CD4-positive, alpha-beta T cell treated with Interleukin-17A for 1 hour (primary cell): ENCODE measurements around the gene PTPRN2.

Experiments
- DNase-seq: peaks from one replicate; pipeline ENCODE4 v3.0.0-alpha.2; 2020

The PTPRN2 gene

DNA sequence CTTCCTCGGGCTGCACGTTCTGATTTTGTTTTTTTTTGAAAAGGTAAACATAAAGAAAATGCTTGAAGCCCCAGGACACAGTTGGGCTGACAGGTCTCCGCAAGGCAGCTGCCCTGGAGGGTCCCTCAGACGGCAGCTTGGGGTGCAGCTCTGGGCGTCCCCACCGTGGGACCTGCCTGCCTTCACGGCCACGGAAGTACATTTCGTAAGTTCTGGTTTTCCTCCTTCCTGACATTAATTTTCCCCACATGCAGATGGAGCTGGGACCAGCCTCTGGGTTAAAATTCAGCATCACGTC, 759.8 kb downstream of the PTPRN2 start:
- no peak for DNase-seq

DNA sequence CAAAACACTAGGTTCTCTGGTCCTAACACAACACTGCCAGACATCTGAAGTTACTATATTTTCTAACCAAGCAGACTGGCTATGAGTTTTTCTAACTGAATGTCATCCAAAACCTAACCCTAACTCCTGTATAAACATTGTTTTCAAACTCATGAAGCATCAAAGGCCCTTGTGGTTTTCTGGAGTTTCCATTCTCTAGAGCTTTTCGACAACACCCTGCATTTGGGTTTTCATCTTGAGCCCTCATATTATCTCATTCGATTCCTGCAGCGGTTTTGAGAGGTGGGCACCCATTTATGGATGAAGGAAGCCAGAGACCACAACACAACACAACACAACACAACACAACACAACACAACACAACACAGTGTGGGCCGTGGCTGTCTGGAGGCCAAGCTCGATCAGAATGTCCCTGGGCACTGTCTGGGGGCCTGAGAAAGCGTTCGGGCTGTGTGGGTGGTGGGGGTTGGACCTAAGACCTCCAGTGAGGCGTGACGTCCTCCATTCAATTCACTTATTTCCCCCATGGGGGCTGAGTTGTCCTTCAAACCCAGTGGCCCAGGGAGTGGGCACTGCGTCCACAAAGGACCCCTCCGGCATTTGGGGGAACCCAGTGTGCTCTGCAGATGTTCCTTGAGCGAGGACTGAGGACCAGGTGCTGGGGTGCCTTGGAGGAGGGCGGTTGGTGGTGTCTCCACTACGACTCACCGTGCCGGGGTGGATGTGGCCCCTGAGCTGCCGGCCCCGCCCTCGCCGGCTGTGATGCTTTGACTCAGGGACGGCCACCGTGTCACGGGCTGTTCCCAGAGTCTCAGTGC, 760.4 kb downstream of the PTPRN2 start:
- peak; percentile 7 for DNase-seq

DNA sequence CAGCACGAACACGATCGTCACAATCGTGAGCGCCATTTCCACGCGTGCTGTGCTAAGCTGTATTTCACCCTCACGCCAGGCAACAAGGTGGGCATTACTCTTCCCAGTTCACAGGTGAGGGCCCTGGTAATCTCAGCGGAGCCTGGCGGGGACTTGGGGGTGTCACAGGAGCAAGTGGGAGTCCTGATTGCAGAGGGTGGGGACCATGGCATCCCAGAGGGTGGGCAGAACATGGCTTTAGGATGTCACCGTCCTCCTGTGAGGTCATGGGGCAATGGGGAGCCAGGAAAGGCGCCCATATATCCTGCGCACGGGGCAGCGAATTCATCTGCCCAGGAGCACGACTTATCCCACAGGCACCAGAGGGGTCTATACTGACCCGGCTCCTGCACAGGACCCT, 761.1 kb downstream of the PTPRN2 start:
- DNase-seq, result no peak

DNA sequence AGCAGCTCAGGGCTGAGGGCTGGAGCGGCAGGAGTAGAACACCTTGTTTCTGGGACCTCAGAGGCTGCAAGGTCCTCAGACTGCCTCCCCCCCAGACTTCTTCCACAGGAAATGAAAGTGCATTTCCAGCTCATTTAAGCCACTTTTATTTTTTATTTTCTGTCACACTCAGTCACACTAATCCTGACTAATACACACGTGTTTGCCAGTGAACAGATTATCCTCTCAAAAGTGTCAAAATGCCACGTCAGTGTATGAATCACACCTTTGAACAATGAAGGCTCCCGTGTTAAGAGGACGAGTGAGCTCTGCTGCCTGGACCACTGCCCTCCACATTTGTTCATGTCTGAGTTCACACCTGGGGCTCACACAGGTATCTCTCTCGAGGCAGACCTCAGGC, 762.3 kb downstream of the PTPRN2 start:
- no peak for DNase-seq

GRCh38 chr7:157824819-157825121, 762.9 kb downstream of the PTPRN2 start:
- DNase-seq, result no peak

- DNase-seq, result no peak
Measured at GRCh38 chr7:157824011-157824818, 763.4 kb downstream of the PTPRN2 start.

DNA sequence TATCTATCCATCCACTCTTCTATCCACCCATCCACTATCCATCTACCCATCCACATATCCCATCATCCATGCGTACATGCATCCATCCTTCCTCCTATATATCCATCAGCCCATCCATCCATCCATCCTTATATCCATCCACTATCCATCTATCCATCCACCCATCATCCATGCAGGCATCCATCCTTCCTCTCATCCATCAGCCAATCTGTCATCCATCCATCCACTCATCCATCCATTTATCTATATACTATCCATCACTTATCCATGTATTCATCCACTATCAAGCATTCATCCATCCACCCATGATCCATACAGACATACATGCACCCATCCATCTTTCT, 765.0 kb downstream of the PTPRN2 start:
- DNase-seq, result no peak

GRCh38 chr7:157821959-157822687, 765.5 kb downstream of the PTPRN2 start:
- no peak for DNase-seq

GRCh38 chr7:157820796-157821195, 766.8 kb downstream of the PTPRN2 start:
- DNase-seq, result no peak

- no peak for DNase-seq
Measured at GRCh38 chr7:157819455-157819807, 768.2 kb downstream of the PTPRN2 start.

- DNase-seq, result no peak
Measured at GRCh38 chr7:157818701-157819454, 768.7 kb downstream of the PTPRN2 start.

GRCh38 chr7:157817944-157818700, 769.5 kb downstream of the PTPRN2 start:
- DNase-seq, result no peak

- no peak for DNase-seq
Measured at GRCh38 chr7:157817433-157817832, 770.2 kb downstream of the PTPRN2 start.

- DNase-seq, result no peak
Measured at GRCh38 chr7:157816526-157817250, 770.9 kb downstream of the PTPRN2 start.

GRCh38 chr7:157816086-157816485, 771.5 kb downstream of the PTPRN2 start:
- DNase-seq, result no peak

DNA sequence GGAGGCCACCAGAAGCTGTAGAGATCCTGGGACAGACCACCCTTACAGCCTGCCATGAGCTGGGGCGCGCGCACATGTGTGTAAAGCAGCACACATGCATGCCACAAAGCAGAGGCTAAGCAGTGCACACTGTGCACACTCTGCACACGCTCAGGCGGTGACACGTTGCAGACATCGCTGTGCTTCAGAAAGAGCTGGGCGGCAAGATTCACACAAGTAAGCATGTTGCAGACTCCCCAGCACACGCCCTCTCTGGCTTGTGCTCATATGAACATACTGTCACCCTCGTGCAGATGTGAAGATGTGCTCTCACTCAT, 772.0 kb downstream of the PTPRN2 start:
- no peak for DNase-seq

GRCh38 chr7:157814931-157815705, 772.5 kb downstream of the PTPRN2 start:
- no peak for DNase-seq

DNA sequence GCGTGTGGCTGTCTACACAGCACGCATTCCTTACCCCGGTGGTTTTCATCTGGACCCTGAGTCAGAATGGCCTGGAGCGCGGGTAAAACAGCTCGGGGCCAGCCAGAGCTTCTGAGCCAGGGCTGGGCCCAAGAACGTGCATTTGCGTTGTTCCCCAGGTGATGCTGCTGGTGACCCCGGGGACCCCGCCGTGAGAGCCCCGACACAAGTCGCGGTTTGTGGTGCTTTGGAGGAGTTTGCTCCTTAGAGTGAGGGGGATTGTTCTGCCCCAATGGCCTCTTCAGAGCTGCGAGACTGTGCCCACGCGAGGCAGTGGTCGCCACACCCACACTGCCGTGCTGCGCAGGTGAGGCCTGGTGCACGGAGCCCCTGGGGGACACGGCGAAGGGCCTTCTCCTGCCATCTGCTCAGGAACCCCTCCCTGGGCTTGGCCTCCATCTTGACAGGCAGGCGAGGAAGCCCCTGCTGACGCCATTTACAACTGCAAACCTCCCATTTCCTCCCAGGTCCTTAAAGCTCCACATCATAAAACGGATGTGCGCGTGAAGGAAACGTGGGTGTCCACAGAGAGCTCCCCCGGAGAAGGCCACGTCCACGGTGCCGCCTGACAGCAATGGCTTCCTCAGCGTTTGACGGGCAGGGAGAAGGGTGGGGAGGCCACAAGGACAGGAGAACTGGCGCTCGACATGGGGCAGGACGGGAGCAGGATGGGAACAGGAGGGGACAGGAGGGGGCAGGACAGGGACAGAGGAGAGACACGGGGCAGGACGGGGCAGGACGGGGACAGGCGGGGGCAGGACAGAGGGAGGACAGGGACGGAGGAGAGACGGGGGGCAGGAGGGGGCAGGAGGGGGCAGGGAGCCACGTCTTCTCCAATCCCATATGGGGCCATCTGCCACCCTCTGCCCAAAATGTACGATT, 773.6 kb downstream of the PTPRN2 start:
- DNase-seq, result no peak

DNA sequence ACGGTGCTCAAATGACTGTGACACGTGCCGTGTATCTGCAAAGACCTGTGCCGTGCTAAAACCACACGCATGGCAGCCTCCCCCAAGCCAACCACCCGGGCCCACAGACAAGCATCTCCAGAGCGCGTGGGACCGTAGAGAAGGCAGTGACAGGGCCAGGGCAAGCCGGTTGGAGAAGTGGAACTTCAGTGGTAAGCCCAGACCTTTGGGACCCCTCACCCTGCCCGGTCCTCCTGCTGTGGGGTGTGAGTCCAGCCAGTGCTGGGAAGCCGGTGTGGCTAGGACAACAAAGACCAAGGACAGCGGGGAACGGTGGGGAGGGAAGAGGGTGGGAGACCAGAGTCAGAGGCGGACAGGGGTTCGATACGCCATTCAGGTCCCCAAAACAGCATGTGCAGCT, 774.6 kb downstream of the PTPRN2 start:
- no peak for DNase-seq

DNA sequence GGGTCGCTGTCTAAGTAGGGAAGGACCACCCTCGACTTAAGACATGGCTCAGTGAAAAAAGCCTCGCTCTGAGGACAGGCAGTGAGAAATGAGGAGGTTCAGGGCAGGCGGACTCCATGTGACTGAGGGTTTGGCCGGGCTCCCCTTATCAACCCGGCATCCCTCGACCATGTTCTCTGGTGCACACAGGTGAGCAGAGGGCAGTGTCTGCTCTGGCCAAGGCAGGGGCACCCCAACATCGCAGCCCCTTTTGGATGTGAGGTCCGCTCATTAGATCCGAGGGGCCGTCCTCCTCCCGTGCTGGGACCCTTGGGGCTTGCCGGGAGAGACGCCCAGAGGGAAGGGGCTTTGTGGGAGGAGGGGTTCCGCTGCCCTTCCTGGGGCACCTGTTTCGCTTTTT, 775.7 kb downstream of the PTPRN2 start:
- DNase-seq, result no peak
